GM23338 (cell line): ENCODE measurements around the gene ATP7A. TPM values are rescaled to one million over a fixed set of nuclear protein-coding genes. Genes with fewer than 3 reads are reported as not detected.

Experiments
- ATAC-seq: fragments of 200-7000 bp; cut with Tn5 transposase; 3 replicates; pipeline ENCODE4 v1.9.1; 2020
- DNase-seq: peaks from one replicate; pipeline ENCODE4 v3.0.0-alpha.2; 2015; ENCODE audit warnings: low spot score
- H2AFZ ChIP-seq: fragments of 200-600 bp; sonication (generic); 2 replicates; pipeline ENCODE4 v1.8.0; 2016; ENCODE audit warnings: antibody characterized with exemption, mild to moderate bottlenecking, moderate library complexity
- H3F3A ChIP-seq: fragments of 200-600 bp; sonication (generic); replicated peaks from 2 replicates; pipeline ENCODE4 v1.8.0; 2017; ENCODE audit warnings: antibody characterized with exemption, mixed run types, low read depth
- H3K27ac ChIP-seq: fragments of 200-600 bp; sonication (generic); 2 replicates; pipeline ENCODE4 v1.6.1; 2016; ENCODE audit warnings: low read depth
- H3K27me3 ChIP-seq: fragments of 200-600 bp; sonication (generic); 2 replicates; pipeline ENCODE4 v1.8.0; 2016; ENCODE audit warnings: mild to moderate bottlenecking, mixed run types, moderate library complexity; ENCODE audit not compliant: insufficient read depth
- H3K36me3 ChIP-seq: fragments of 200-600 bp; sonication (generic); 2 replicates; pipeline ENCODE4 v1.8.0; 2016; ENCODE audit warnings: mild to moderate bottlenecking; ENCODE audit not compliant: insufficient read depth
- H3K4me1 ChIP-seq: fragments of 200-600 bp; sonication (generic); 2 replicates; pipeline ENCODE4 v1.8.0; 2016; ENCODE audit warnings: mild to moderate bottlenecking, moderate library complexity; ENCODE audit not compliant: insufficient read depth
- H3K4me2 ChIP-seq: fragments of 200-600 bp; sonication (generic); 2 replicates; pipeline ENCODE4 v1.7.1; 2017; ENCODE audit warnings: mixed run types
- H3K4me3 ChIP-seq: fragments of 200-600 bp; sonication (generic); 2 replicates; pipeline ENCODE4 v1.6.1; 2016; ENCODE audit warnings: mixed run types
- H3K79me2 ChIP-seq: fragments of 200-600 bp; sonication (generic); replicated peaks from 2 replicates; pipeline ENCODE4 v1.8.0; 2017; ENCODE audit warnings: mild to moderate bottlenecking; ENCODE audit not compliant: insufficient read depth
- H3K9me2 ChIP-seq: fragments of 200-600 bp; sonication (generic); 2 replicates; pipeline ENCODE4 v1.8.0; 2017; ENCODE audit not compliant: insufficient read depth
- H4K20me1 ChIP-seq: fragments of 200-600 bp; sonication (generic); replicated peaks from 2 replicates; pipeline ENCODE4 v1.8.0; 2017; ENCODE audit warnings: mild to moderate bottlenecking; ENCODE audit not compliant: insufficient read depth
- H3K27ac Mint-ChIP-seq: 2 replicates; pipeline ENCODE4 v1.8.0; 2020; ENCODE audit warnings: inconsistent platforms, mild to moderate bottlenecking, moderate library complexity, mixed read lengths
- H3K27me3 Mint-ChIP-seq: 3 replicates; pipeline ENCODE4 v1.8.0; 2022; ENCODE audit warnings: low read depth, mild to moderate bottlenecking, moderate library complexity, mixed read lengths, inconsistent platforms; ENCODE audit not compliant: insufficient read depth, poor library complexity
- H3K36me3 Mint-ChIP-seq: 3 replicates; pipeline ENCODE4 v1.8.0; 2021; ENCODE audit warnings: low read depth, mild to moderate bottlenecking, inconsistent platforms, moderate library complexity, mixed read lengths
- H3K4me1 Mint-ChIP-seq: 3 replicates; pipeline ENCODE4 v1.8.0; 2020; ENCODE audit warnings: mild to moderate bottlenecking, inconsistent platforms, mixed read lengths
- H3K4me3 Mint-ChIP-seq: 3 replicates; pipeline ENCODE4 v1.8.0; 2021; ENCODE audit warnings: moderate library complexity, mild to moderate bottlenecking, inconsistent platforms, mixed read lengths
- H3K9me3 Mint-ChIP-seq: 3 replicates; pipeline ENCODE4 v1.8.0; 2020; ENCODE audit warnings: moderate library complexity, mild to moderate bottlenecking, inconsistent platforms, mixed read lengths
- CREB1 ChIP-seq: fragments of 250-450 bp; sonication (Bioruptor Pico); IDR thresholded peaks from 2 replicates; pipeline ENCODE4 v1.5.0; 2020; ENCODE audit warnings: low read depth, mild to moderate bottlenecking, moderate library complexity
- EZH2 ChIP-seq: fragments of 200-600 bp; sonication (generic); IDR thresholded peaks from one replicate; pipeline ENCODE4 v1.8.0; 2017; ENCODE audit warnings: antibody characterized with exemption, mild to moderate bottlenecking, low read depth; ENCODE audit not compliant: unreplicated experiment
- EZH2phosphoT487 ChIP-seq: fragments of 200-600 bp; sonication (generic); IDR thresholded peaks from one replicate; pipeline ENCODE4 v1.8.1; 2018; ENCODE audit warnings: antibody characterized with exemption; ENCODE audit not compliant: unreplicated experiment
- JUNB ChIP-seq: IDR thresholded peaks from one replicate; pipeline ENCODE4 v1.6.1; 2016; ENCODE audit warnings: antibody characterized with exemption; ENCODE audit not compliant: unreplicated experiment
- NANOG ChIP-seq: IDR thresholded peaks from 2 replicates; pipeline ENCODE4 v1.6.1; 2016; ENCODE audit warnings: antibody characterized with exemption, borderline replicate concordance
- POLR2AphosphoS5 ChIP-seq: IDR thresholded peaks from 2 replicates; pipeline ENCODE4 v1.6.1; 2016; ENCODE audit warnings: antibody characterized with exemption, low read depth
- STAT1 ChIP-seq: IDR thresholded peaks from one replicate; pipeline ENCODE4 v1.6.1; 2016; ENCODE audit warnings: antibody characterized with exemption; ENCODE audit not compliant: unreplicated experiment
- ZNF114 ChIP-seq: fragments of 250-450 bp; sonication (Bioruptor Pico); IDR thresholded peaks from 2 replicates; pipeline ENCODE4 v1.5.0; 2020; ENCODE audit warnings: mild to moderate bottlenecking, moderate library complexity
- ZNF331 ChIP-seq: fragments of 250-450 bp; sonication (Bioruptor Pico); IDR thresholded peaks from 2 replicates; pipeline ENCODE4 v1.5.0; 2020; ENCODE audit warnings: low read depth, mild to moderate bottlenecking, moderate library complexity
- polyA plus RNA-seq: library from polyadenylated mRNA; unstranded; fragments of >200 nt; fragmentation: Nextera tagmentation; extraction: Ambion mirVana; gene quantifications from 2 replicates; pipeline ENCODE4 v1.2.1, GENCODE V29; 2016
- total RNA-seq: library from RNA; depleted of rRNA; stranded (reverse); fragments of >200 nt; shearing (Covaris generic); gene quantifications from 2 replicates; pipeline ENCODE4 v1.2.3, GENCODE V29; 2014
- TF ChIP-seq, protein P1 (sequence below): IDR thresholded peaks from 2 replicates; pipeline ENCODE4 v1.6.1; 2016; ENCODE audit warnings: antibody characterized with exemption
- TF ChIP-seq, protein P2 (sequence below), 2 experiments: fragments of 200-600 bp in 1 of 2; sonication (generic) in 1 of 2; conservative IDR thresholded peaks; 2 replicates each; pipeline versions ENCODE4 v1.5.1 to v1.6.1; 2016 to 2017; ENCODE audit warnings: antibody characterized with exemption in 2 of 2, low read depth in 2 of 2, mild to moderate bottlenecking in 2 of 2, moderate library complexity in 1 of 2
- TF ChIP-seq, protein P3 (sequence below): fragments of 250-450 bp; sonication (Bioruptor Pico); IDR thresholded peaks from 2 replicates; pipeline ENCODE4 v1.5.0; 2020; ENCODE audit warnings: mild to moderate bottlenecking, moderate library complexity
- TF ChIP-seq, protein P4 (sequence below): IDR thresholded peaks from one replicate; pipeline ENCODE4 v1.6.1; 2018; ENCODE audit warnings: antibody characterized with exemption; ENCODE audit not compliant: unreplicated experiment

ATP7A gene
- total and polyA plus RNA-seq, 2 experiments from 2014 or later: 2.2 to 3.1 TPM

DNA sequence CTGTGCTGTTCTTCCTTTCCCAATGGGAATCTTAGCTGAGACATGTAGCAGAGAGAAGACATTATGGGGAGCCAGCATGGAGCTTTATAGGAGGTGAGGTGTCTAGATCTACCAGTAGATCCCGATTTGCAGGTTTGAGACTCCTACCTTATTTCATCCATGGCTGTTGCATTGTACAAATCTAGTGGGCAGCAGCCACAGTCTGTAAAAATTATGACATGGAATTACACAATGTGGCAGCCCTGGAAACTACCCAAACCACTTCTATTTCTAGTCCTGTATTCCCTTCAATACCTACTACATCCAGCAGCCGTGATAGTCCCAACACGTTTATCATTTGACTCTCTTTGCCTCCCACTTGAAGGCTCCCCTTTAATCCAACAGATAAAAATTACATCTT, 8.1 kb downstream of the ATP7A start:
- H3K79me2 ChIP-seq: no peaks in the 10 kb centered on the region
- no peak overlapping the region for H3K4me3 ChIP-seq
- TF ChIP-seq, protein P1, sequence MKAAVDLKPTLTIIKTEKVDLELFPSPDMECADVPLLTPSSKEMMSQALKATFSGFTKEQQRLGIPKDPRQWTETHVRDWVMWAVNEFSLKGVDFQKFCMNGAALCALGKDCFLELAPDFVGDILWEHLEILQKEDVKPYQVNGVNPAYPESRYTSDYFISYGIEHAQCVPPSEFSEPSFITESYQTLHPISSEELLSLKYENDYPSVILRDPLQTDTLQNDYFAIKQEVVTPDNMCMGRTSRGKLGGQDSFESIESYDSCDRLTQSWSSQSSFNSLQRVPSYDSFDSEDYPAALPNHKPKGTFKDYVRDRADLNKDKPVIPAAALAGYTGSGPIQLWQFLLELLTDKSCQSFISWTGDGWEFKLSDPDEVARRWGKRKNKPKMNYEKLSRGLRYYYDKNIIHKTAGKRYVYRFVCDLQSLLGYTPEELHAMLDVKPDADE: no peak
- TF ChIP-seq JUNB (no peak), CREB1 (CRISPR knock-in tag) (no peak), ZNF331 (no peak), POLR2AphosphoS5 (no peak), EZH2 (no peak), ZNF114 (CRISPR knock-in tag) (no peak), NANOG (no peak), STAT1 (no peak), EZH2phosphoT487 (no peak)
- TF ChIP-seq, protein P2, sequence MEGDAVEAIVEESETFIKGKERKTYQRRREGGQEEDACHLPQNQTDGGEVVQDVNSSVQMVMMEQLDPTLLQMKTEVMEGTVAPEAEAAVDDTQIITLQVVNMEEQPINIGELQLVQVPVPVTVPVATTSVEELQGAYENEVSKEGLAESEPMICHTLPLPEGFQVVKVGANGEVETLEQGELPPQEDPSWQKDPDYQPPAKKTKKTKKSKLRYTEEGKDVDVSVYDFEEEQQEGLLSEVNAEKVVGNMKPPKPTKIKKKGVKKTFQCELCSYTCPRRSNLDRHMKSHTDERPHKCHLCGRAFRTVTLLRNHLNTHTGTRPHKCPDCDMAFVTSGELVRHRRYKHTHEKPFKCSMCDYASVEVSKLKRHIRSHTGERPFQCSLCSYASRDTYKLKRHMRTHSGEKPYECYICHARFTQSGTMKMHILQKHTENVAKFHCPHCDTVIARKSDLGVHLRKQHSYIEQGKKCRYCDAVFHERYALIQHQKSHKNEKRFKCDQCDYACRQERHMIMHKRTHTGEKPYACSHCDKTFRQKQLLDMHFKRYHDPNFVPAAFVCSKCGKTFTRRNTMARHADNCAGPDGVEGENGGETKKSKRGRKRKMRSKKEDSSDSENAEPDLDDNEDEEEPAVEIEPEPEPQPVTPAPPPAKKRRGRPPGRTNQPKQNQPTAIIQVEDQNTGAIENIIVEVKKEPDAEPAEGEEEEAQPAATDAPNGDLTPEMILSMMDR (conservative IDR thresholded peaks at IDR 0.05; ENCODE audit: low read depth in 2 of 2): no peak
- TF ChIP-seq, protein P3, sequence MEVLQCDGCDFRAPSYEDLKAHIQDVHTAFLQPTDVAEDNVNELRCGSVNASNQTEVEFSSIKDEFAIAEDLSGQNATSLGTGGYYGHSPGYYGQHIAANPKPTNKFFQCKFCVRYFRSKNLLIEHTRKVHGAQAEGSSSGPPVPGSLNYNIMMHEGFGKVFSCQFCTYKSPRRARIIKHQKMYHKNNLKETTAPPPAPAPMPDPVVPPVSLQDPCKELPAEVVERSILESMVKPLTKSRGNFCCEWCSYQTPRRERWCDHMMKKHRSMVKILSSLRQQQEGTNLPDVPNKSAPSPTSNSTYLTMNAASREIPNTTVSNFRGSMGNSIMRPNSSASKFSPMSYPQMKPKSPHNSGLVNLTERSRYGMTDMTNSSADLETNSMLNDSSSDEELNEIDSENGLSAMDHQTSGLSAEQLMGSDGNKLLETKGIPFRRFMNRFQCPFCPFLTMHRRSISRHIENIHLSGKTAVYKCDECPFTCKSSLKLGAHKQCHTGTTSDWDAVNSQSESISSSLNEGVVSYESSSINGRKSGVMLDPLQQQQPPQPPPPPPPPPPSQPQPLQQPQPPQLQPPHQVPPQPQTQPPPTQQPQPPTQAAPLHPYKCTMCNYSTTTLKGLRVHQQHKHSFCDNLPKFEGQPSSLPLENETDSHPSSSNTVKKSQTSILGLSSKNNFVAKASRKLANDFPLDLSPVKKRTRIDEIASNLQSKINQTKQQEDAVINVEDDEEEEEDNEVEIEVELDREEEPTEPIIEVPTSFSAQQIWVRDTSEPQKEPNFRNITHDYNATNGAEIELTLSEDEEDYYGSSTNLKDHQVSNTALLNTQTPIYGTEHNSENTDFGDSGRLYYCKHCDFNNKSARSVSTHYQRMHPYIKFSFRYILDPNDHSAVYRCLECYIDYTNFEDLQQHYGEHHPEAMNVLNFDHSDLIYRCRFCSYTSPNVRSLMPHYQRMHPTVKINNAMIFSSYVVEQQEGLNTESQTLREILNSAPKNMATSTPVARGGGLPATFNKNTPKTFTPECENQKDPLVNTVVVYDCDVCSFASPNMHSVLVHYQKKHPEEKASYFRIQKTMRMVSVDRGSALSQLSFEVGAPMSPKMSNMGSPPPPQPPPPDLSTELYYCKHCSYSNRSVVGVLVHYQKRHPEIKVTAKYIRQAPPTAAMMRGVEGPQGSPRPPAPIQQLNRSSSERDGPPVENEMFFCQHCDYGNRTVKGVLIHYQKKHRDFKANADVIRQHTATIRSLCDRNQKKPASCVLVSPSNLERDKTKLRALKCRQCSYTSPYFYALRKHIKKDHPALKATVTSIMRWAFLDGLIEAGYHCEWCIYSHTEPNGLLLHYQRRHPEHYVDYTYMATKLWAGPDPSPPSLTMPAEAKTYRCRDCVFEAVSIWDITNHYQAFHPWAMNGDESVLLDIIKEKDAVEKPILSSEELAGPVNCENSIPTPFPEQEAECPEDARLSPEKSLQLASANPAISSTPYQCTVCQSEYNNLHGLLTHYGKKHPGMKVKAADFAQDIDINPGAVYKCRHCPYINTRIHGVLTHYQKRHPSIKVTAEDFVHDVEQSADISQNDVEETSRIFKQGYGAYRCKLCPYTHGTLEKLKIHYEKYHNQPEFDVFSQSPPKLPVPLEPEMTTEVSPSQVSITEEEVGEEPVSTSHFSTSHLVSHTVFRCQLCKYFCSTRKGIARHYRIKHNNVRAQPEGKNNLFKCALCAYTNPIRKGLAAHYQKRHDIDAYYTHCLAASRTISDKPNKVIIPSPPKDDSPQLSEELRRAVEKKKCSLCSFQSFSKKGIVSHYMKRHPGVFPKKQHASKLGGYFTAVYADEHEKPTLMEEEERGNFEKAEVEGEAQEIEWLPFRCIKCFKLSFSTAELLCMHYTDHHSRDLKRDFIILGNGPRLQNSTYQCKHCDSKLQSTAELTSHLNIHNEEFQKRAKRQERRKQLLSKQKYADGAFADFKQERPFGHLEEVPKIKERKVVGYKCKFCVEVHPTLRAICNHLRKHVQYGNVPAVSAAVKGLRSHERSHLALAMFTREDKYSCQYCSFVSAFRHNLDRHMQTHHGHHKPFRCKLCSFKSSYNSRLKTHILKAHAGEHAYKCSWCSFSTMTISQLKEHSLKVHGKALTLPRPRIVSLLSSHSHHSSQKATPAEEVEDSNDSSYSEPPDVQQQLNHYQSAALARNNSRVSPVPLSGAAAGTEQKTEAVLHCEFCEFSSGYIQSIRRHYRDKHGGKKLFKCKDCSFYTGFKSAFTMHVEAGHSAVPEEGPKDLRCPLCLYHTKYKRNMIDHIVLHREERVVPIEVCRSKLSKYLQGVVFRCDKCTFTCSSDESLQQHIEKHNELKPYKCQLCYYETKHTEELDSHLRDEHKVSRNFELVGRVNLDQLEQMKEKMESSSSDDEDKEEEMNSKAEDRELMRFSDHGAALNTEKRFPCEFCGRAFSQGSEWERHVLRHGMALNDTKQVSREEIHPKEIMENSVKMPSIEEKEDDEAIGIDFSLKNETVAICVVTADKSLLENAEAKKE: no peak
- TF ChIP-seq, protein P4, sequence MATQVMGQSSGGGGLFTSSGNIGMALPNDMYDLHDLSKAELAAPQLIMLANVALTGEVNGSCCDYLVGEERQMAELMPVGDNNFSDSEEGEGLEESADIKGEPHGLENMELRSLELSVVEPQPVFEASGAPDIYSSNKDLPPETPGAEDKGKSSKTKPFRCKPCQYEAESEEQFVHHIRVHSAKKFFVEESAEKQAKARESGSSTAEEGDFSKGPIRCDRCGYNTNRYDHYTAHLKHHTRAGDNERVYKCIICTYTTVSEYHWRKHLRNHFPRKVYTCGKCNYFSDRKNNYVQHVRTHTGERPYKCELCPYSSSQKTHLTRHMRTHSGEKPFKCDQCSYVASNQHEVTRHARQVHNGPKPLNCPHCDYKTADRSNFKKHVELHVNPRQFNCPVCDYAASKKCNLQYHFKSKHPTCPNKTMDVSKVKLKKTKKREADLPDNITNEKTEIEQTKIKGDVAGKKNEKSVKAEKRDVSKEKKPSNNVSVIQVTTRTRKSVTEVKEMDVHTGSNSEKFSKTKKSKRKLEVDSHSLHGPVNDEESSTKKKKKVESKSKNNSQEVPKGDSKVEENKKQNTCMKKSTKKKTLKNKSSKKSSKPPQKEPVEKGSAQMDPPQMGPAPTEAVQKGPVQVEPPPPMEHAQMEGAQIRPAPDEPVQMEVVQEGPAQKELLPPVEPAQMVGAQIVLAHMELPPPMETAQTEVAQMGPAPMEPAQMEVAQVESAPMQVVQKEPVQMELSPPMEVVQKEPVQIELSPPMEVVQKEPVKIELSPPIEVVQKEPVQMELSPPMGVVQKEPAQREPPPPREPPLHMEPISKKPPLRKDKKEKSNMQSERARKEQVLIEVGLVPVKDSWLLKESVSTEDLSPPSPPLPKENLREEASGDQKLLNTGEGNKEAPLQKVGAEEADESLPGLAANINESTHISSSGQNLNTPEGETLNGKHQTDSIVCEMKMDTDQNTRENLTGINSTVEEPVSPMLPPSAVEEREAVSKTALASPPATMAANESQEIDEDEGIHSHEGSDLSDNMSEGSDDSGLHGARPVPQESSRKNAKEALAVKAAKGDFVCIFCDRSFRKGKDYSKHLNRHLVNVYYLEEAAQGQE: no peak
- Mint-ChIP-seq H3K4me3 (no peak overlapping the region), H3K9me3 (no peaks in the 10 kb centered on the region), H3K27ac (no peak overlapping the region), H3K4me1 (no peaks in the 10 kb centered on the region), H3K27me3 (no peaks in the 10 kb centered on the region), H3K36me3 (no peaks in the 10 kb centered on the region)
- H3K36me3 ChIP-seq: no peaks in the 10 kb centered on the region
- DNase-seq: no peak
- no peaks in the 10 kb centered on the region for H3K4me1 ChIP-seq
- H4K20me1 ChIP-seq: no peaks in the 10 kb centered on the region
- H3K27ac ChIP-seq: no peak overlapping the region
- no peak overlapping the region for H2AFZ ChIP-seq
- H3K4me2 ChIP-seq: no peak overlapping the region
- ATAC-seq: no peak
- no peaks in the 10 kb centered on the region for H3F3A ChIP-seq
- no peaks in the 10 kb centered on the region for H3K9me2 ChIP-seq
- no peaks in the 10 kb centered on the region for H3K27me3 ChIP-seq
